CD14-positive monocyte (primary cell): Measurements from ENCODE around the gene BCAN. TPM values are rescaled to one million over a fixed set of nuclear protein-coding genes. Genes with fewer than 3 reads are reported as not detected.

Experiments
- DNase-seq, 3 donors: peaks; one replicate each; pipeline ENCODE4 v3.0.0-alpha.2; 2011 to 2022
- H2AFZ ChIP-seq: 2 replicates; pipeline ENCODE4 v1.6.0; 2012; ENCODE audit warnings: mild to moderate bottlenecking, low read depth, low read length, inconsistent platforms; ENCODE audit not compliant: insufficient read depth, poor library complexity, severe bottlenecking
- H3K27ac ChIP-seq, 2 donors: 1 replicate in 1 of 2; 2 replicates in 1 of 2; pipeline ENCODE4 v1.5.1; 2012 to 2013; ENCODE audit warnings: low read length in 2 of 2, control low read depth in 1 of 2, inconsistent platforms in 1 of 2, low read depth in 1 of 2, mild to moderate bottlenecking in 1 of 2
- H3K27me3 ChIP-seq, 2 donors: one replicate each; pipeline versions ENCODE4 v1.6.0 to v1.6.1; 2011 to 2013; ENCODE audit warnings: low read length in 2 of 2; ENCODE audit not compliant: control insufficient read depth in 2 of 2, insufficient read depth in 2 of 2
- H3K36me3 ChIP-seq, 2 donors: replicated peaks in 1 of 2; 1 replicate in 1 of 2; 2 replicates in 1 of 2; pipeline versions ENCODE4 v1.5.1 to v1.6.1; 2012 to 2013; ENCODE audit warnings: low read length in 2 of 2, control low read depth in 1 of 2, inconsistent platforms in 1 of 2, mild to moderate bottlenecking in 1 of 2; ENCODE audit not compliant: insufficient read depth in 2 of 2, control insufficient read depth in 1 of 2
- H3K4me1 ChIP-seq, 2 donors: 1 replicate in 1 of 2; 2 replicates in 1 of 2; pipeline versions ENCODE4 v1.5.1 to v1.6.1; 2012 to 2013; ENCODE audit warnings: low read length in 2 of 2, control low read depth in 1 of 2, inconsistent platforms in 1 of 2, mild to moderate bottlenecking in 1 of 2, moderate library complexity in 1 of 2; ENCODE audit not compliant: insufficient read depth in 2 of 2, control insufficient read depth in 1 of 2
- H3K4me2 ChIP-seq: replicated peaks from 2 replicates; pipeline ENCODE3; 2012; ENCODE audit warnings: low read length, moderate library complexity, mild to moderate bottlenecking; ENCODE audit not compliant: poor library complexity, severe bottlenecking; ENCODE audit errors: extremely low read depth
- H3K4me3 ChIP-seq, 3 experiments: fragments of 200-600 bp in 1 of 3; sonication (generic) in 1 of 3; replicated peaks in 1 of 3; 1 replicate in 2 of 3; 2 replicates in 1 of 3; pipeline ENCODE4 v1.5.1; 2011 to 2013; ENCODE audit warnings: low read length in 3 of 3, mild to moderate bottlenecking in 3 of 3, control low read depth in 2 of 3, low read depth in 2 of 3, inconsistent platforms in 1 of 3, moderate library complexity in 1 of 3
- H3K79me2 ChIP-seq: 2 replicates; pipeline ENCODE4 v1.6.0; 2012; ENCODE audit warnings: mild to moderate bottlenecking, control low read depth, inconsistent platforms, low read length, moderate library complexity; ENCODE audit not compliant: insufficient read depth
- H3K9ac ChIP-seq: 2 replicates; pipeline ENCODE4 v1.6.0; 2017; ENCODE audit warnings: low read length, mild to moderate bottlenecking; ENCODE audit not compliant: insufficient read depth, poor library complexity, severe bottlenecking
- H3K9me3 ChIP-seq, 2 donors: replicated peaks in 1 of 2; 1 replicate in 1 of 2; 2 replicates in 1 of 2; pipeline versions ENCODE4 v1.5.1 to v1.6.1; 2012 to 2013; ENCODE audit warnings: low read length in 2 of 2, control low read depth in 1 of 2; ENCODE audit not compliant: control insufficient read depth in 1 of 2, insufficient read depth in 1 of 2
- H4K20me1 ChIP-seq: 2 replicates; pipeline ENCODE4 v1.6.0; 2012; ENCODE audit warnings: mild to moderate bottlenecking, low read length, control low read depth, moderate library complexity; ENCODE audit not compliant: insufficient read depth
- H3K27ac Mint-ChIP-seq, 7 donors: one replicate each; pipeline ENCODE4 v1.8.0; 2020; ENCODE audit warnings: mild to moderate bottlenecking in 7 of 7, mixed read lengths in 7 of 7, moderate library complexity in 6 of 7, inconsistent platforms in 2 of 7
- H3K27me3 Mint-ChIP-seq, 3 donors: one replicate each; pipeline ENCODE4 v1.8.0; 2021 to 2022; ENCODE audit warnings: low read depth in 3 of 3, mild to moderate bottlenecking in 3 of 3, mixed read lengths in 3 of 3, moderate library complexity in 3 of 3, inconsistent platforms in 1 of 3
- H3K36me3 Mint-ChIP-seq, 2 donors: one replicate each; pipeline ENCODE4 v1.8.0; 2020; ENCODE audit warnings: mixed read lengths in 2 of 2, inconsistent platforms in 1 of 2, mild to moderate bottlenecking in 1 of 2
- H3K4me1 Mint-ChIP-seq: one replicate; pipeline ENCODE4 v1.8.0; 2020; ENCODE audit warnings: mild to moderate bottlenecking, mixed read lengths
- H3K4me3 Mint-ChIP-seq, 2 donors: one replicate each; pipeline ENCODE4 v1.8.0; 2020; ENCODE audit warnings: mild to moderate bottlenecking in 2 of 2, mixed read lengths in 2 of 2, moderate library complexity in 1 of 2
- H3K9me3 Mint-ChIP-seq, 7 donors: one replicate each; pipeline ENCODE4 v1.8.0; 2020 to 2022; ENCODE audit warnings: mixed read lengths in 7 of 7, mild to moderate bottlenecking in 6 of 7, moderate library complexity in 6 of 7, inconsistent platforms in 2 of 7
- WGBS: methylation state at CpG from one replicate; pipeline ENCODE4 v1.1.5; 2013; ENCODE audit warnings: missing lambda C conversion rate; ENCODE audit not compliant: insufficient coverage; 5-methylcytosine and 5-hydroxymethylcytosine counted together
- intact Hi-C, 2 donors: fragments of 100-400 bp; cut with micrococcal nuclease; formaldehyde crosslinking; loops; one replicate each; pipeline versions ENCODE4 v1.15.0 to v1.15.1; 2023
- polyA plus RNA-seq, 3 donors: library from polyadenylated mRNA; depleted of rRNA in 1 of 3; unstranded in 2 of 3; stranded (reverse) in 1 of 3; fragments of 300-500 nt in 2 of 3; fragments of >200 nt in 1 of 3; fragmentation: Illumina TruSeq in 2 of 3; gene quantifications; 1 replicate in 2 of 3; 2 replicates in 1 of 3; pipeline ENCODE4 v1.2.3, GENCODE V29; 2012 to 2021
- TF ChIP-seq, protein P1 (sequence below): fragments of 200-600 bp; IDR thresholded peaks from one replicate; pipeline ENCODE4 v1.8.0; 2022; ENCODE audit warnings: antibody characterized with exemption, mild to moderate bottlenecking

Gene BCAN
- polyA plus RNA-seq, 3 donors, result not detected

DNA sequence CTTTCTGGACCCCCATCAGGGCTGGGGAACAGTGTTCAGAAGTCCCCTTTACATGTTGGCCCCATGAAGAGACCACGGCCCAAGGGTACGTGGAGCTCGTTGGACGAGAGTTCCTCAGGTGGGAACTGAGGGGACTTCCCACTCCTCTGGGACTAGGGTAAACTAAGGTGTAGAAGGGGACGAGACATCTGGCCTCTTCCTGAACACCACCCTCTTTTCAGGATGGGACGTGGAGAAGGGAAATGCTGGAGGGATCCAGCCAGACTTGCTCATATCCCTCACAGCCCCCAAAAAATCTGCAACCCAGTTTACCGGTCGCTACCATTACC, 48.3 kb upstream of the BCAN start:
- no peak overlapping the region for H3K27ac ChIP-seq
- peaks cover 34 to 54% of the 10 kb centered on the region in 2 donors for H3K36me3 ChIP-seq
- H3K4me3 ChIP-seq, result no peak overlapping the region
- no peaks in the 10 kb centered on the region for H3K9me3 ChIP-seq
- peaks cover 17% of the 10 kb centered on the region for H3K4me1 Mint-ChIP-seq
- no peak overlapping the region for H3K9ac ChIP-seq
- TF ChIP-seq, protein P1, sequence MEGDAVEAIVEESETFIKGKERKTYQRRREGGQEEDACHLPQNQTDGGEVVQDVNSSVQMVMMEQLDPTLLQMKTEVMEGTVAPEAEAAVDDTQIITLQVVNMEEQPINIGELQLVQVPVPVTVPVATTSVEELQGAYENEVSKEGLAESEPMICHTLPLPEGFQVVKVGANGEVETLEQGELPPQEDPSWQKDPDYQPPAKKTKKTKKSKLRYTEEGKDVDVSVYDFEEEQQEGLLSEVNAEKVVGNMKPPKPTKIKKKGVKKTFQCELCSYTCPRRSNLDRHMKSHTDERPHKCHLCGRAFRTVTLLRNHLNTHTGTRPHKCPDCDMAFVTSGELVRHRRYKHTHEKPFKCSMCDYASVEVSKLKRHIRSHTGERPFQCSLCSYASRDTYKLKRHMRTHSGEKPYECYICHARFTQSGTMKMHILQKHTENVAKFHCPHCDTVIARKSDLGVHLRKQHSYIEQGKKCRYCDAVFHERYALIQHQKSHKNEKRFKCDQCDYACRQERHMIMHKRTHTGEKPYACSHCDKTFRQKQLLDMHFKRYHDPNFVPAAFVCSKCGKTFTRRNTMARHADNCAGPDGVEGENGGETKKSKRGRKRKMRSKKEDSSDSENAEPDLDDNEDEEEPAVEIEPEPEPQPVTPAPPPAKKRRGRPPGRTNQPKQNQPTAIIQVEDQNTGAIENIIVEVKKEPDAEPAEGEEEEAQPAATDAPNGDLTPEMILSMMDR, result no peak
- no peak for DNase-seq
- H3K79me2 ChIP-seq, result peaks cover 9% of the 10 kb centered on the region
- no peaks in the 10 kb centered on the region for H4K20me1 ChIP-seq
- H3K4me1 ChIP-seq, result peaks cover 14 to 20% of the 10 kb centered on the region in 2 donors
- H3K9me3 Mint-ChIP-seq, result no peaks in the 10 kb centered on the region
- WGBS, result 100% methylated on average over 1 of the region's 8 CpGs
- H3K27me3 Mint-ChIP-seq, result peaks cover 0 to 2% (median 0%) of the 10 kb centered on the region in 3 donors
- intact Hi-C loops, result no loop called here
- H3K36me3 Mint-ChIP-seq, result peaks cover 44 to 48% of the 10 kb centered on the region in 2 donors
- H3K4me2 ChIP-seq, result no peak overlapping the region
- H3K27ac Mint-ChIP-seq, result no peak overlapping the region
- no peak overlapping the region for H2AFZ ChIP-seq
- no peaks in the 10 kb centered on the region for H3K27me3 ChIP-seq
- no peak overlapping the region for H3K4me3 Mint-ChIP-seq

DNA sequence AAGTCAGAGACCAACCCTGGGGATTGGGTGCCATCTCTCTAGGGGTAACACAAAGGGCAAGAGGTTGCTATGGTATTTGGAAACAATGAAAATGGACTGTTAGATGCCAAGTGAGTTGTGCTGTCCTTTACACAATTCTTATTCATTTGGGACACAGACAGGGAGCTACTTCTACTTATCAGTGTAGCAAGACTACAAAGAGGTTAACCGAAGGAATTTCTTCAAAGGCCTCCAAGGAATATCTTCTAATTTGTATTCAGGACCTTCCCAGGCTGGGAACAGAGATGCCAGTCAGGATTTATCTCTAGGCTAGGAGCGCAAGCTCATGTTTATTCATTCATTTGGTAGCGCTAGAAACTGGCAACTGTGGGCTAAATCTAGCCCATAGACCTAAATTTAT, 47.7 kb upstream of the BCAN start:
- Mint-ChIP-seq H3K36me3 (peaks cover 48 to 51% of the 10 kb centered on the region in 2 donors), H3K27me3 (peaks cover 0 to 2% (median 0%) of the 10 kb centered on the region in 3 donors), H3K4me1 (peaks cover 17% of the 10 kb centered on the region), H3K4me3 (no peak overlapping the region), H3K9me3 (no peaks in the 10 kb centered on the region), H3K27ac (no peak overlapping the region)
- Histone ChIP-seq H4K20me1 (no peaks in the 10 kb centered on the region), H3K4me3 (no peak overlapping the region), H3K4me2 (no peak overlapping the region), H3K27ac (no peak overlapping the region), H3K9me3 (no peaks in the 10 kb centered on the region), H3K27me3 (no peaks in the 10 kb centered on the region), H3K79me2 (peaks cover 9% of the 10 kb centered on the region), H3K9ac (no peak overlapping the region), H3K36me3 (peaks cover 34 to 58% of the 10 kb centered on the region in 2 donors), H3K4me1 (peaks cover 14 to 20% of the 10 kb centered on the region in 2 donors), H2AFZ (no peak overlapping the region)
- intact Hi-C loops, result no loop called here
- DNase-seq, result no peak
- 100% methylated on average over 2 of the region's 3 CpGs for whole genome bisulfite sequencing
- TF ChIP-seq, protein P1, result no peak
